Trophoblast cell (in vitro differentiated cells and primary cell): Measurements from ENCODE around the gene ANXA11.
"Not testable (repeated sequence)": the region's sequence is repeated elsewhere in the genome, so short reads cannot be mapped to it uniquely, and the experiment has no call there.

Source experiments
- DNase-seq, 2 donors: peaks; one replicate each; pipeline ENCODE4 v3.0.0-alpha.2; 2016
- H2AFZ ChIP-seq: 2 replicates; pipeline ENCODE4 v1.6.1; 2013; ENCODE audit warnings: low read length, moderate library complexity, mild to moderate bottlenecking; ENCODE audit not compliant: insufficient read depth, poor library complexity
- H2AK5ac ChIP-seq: 2 replicates; pipeline ENCODE4 v1.6.1; 2013; ENCODE audit warnings: mild to moderate bottlenecking, low read length
- H2BK120ac ChIP-seq: 2 replicates; pipeline ENCODE4 v1.6.1; 2013; ENCODE audit warnings: low read length, mild to moderate bottlenecking, moderate library complexity; ENCODE audit not compliant: insufficient read depth, poor library complexity
- H2BK12ac ChIP-seq: 2 replicates; pipeline ENCODE4 v1.6.1; 2013; ENCODE audit warnings: mild to moderate bottlenecking, low read length, moderate library complexity
- H2BK5ac ChIP-seq: 2 replicates; pipeline ENCODE4 v1.6.1; 2013; ENCODE audit warnings: low read length, low read depth, moderate library complexity, mild to moderate bottlenecking; ENCODE audit not compliant: poor library complexity
- H3K14ac ChIP-seq: 2 replicates; pipeline ENCODE4 v1.6.1; 2013; ENCODE audit warnings: mild to moderate bottlenecking, low read length
- H3K18ac ChIP-seq: 2 replicates; pipeline ENCODE4 v1.6.1; 2013; ENCODE audit warnings: mild to moderate bottlenecking, low read length
- H3K23ac ChIP-seq: 2 replicates; pipeline ENCODE4 v1.6.1; 2013; ENCODE audit warnings: low read length
- H3K27ac ChIP-seq: 2 replicates; pipeline ENCODE4 v1.5.1; 2013; ENCODE audit warnings: low read depth, mild to moderate bottlenecking, inconsistent platforms, low read length, moderate library complexity
- H3K27me3 ChIP-seq: 2 replicates; pipeline ENCODE4 v1.6.1; 2013; ENCODE audit warnings: inconsistent platforms, mild to moderate bottlenecking, low read length, moderate library complexity; ENCODE audit not compliant: insufficient read depth
- H3K36me3 ChIP-seq, 2 experiments: 1 replicate in 1 of 2; 2 replicates in 1 of 2; pipeline ENCODE4 v1.6.1; 2013; ENCODE audit warnings: low read length in 2 of 2, mild to moderate bottlenecking in 2 of 2, moderate library complexity in 1 of 2; ENCODE audit not compliant: insufficient read depth in 2 of 2, control insufficient read depth in 1 of 2
- H3K4ac ChIP-seq: 2 replicates; pipeline ENCODE4 v1.6.1; 2013; ENCODE audit warnings: low read depth, mild to moderate bottlenecking, low read length, moderate library complexity
- H3K4me1 ChIP-seq, 2 experiments: 1 replicate in 1 of 2; 2 replicates in 1 of 2; pipeline ENCODE4 v1.6.1; 2013; ENCODE audit warnings: low read length in 2 of 2, mild to moderate bottlenecking in 2 of 2, moderate library complexity in 1 of 2; ENCODE audit not compliant: insufficient read depth in 2 of 2, control insufficient read depth in 1 of 2
- H3K4me2 ChIP-seq: 2 replicates; pipeline ENCODE4 v1.6.1; 2013; ENCODE audit warnings: inconsistent platforms, mild to moderate bottlenecking, low read length, moderate library complexity
- H3K4me3 ChIP-seq: 2 replicates; pipeline ENCODE4 v1.5.1; 2013; ENCODE audit warnings: mild to moderate bottlenecking, low read depth, low read length, inconsistent platforms
- H3K79me1 ChIP-seq: one replicate; pipeline ENCODE4 v1.6.1; 2013; ENCODE audit warnings: low read length
- H3K79me2 ChIP-seq: 2 replicates; pipeline ENCODE4 v1.6.1; 2013; ENCODE audit warnings: low read length, mild to moderate bottlenecking; ENCODE audit not compliant: control insufficient read depth, insufficient read depth, poor library complexity
- H3K9ac ChIP-seq: 2 replicates; pipeline ENCODE4 v1.6.1; 2013; ENCODE audit warnings: mild to moderate bottlenecking, low read length
- H3K9me3 ChIP-seq: 2 replicates; pipeline ENCODE4 v1.6.1; 2013; ENCODE audit warnings: low read depth, mild to moderate bottlenecking, control low read depth, inconsistent platforms, low read length; ENCODE audit not compliant: insufficient read depth
- H4K12ac ChIP-seq: 2 replicates; pipeline ENCODE4 v1.6.1; 2013; ENCODE audit warnings: low read depth, mild to moderate bottlenecking, low read length, moderate library complexity
- H4K8ac ChIP-seq: 2 replicates; pipeline ENCODE4 v1.6.1; 2013; ENCODE audit warnings: low read depth, mild to moderate bottlenecking, low read length, moderate library complexity
- H4K91ac ChIP-seq: one replicate; pipeline ENCODE4 v1.6.1; 2013; ENCODE audit warnings: low read depth, mild to moderate bottlenecking, low read length, moderate library complexity
- WGBS: extraction: QIAGEN DNeasy Blood & Tissue Kit; methylation state at CpG from one replicate; pipeline ENCODE4 v1.1.7; 2013; ENCODE audit warnings: missing lambda C conversion rate; ENCODE audit not compliant: insufficient read length, insufficient coverage; ENCODE audit errors: extremely low coverage; 5-methylcytosine and 5-hydroxymethylcytosine counted together

ANXA11 gene

DNA sequence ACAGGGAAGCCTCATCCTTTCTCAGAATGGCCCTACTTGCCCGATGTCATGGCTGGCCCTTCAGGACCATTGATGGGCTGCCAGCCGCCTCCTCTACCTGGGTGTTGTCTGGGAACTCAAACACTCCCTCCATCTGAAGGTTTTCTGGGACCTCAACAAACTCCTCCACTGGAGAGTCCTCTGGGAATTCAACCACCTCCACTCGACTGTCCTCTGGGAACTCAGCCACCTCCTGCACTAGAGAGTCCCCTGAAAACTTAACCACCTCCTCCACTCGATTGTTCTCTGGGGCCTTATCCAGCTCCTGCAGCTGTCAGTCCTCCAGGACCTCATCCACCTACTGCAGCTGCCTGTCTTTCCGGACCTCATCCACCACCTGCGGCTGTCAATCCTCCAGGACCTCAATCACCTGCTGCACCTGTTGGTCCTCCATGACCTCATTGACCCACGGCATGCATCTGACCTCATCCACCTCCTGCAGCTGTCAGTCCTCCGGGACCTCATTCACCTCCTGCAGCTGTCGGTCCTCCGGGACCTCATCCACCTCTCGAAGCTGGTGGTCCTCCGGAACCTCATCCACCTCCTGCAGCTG, 47.1 kb upstream of the ANXA11 start:
- Histone ChIP-seq H2BK12ac (no peak overlapping the region), H3K18ac (no peak overlapping the region), H3K27ac (no peak overlapping the region), H4K8ac (no peak overlapping the region), H3K14ac (no peak overlapping the region), H4K91ac (no peak overlapping the region), H3K79me2 (no peaks in the 10 kb centered on the region), H2AFZ (no peak overlapping the region), H2BK5ac (no peak overlapping the region), H2AK5ac (no peak overlapping the region), H3K9me3 (no peaks in the 10 kb centered on the region), H3K4ac (no peak overlapping the region), H2BK120ac (no peak overlapping the region), H3K36me3 (no peaks in the 10 kb centered on the region), H4K12ac (no peak overlapping the region), H3K27me3 (no peaks in the 10 kb centered on the region), H3K23ac (no peak overlapping the region), H3K79me1 (no peaks in the 10 kb centered on the region), H3K4me2 (no peak overlapping the region), H3K9ac (no peak overlapping the region), H3K4me1 (no peaks in the 10 kb centered on the region), H3K4me3 (no peak overlapping the region)
- DNase-seq = peak; percentile 38 to 78
- no CpG with 5 or more reads among the region's 12 CpGs for WGBS

DNA sequence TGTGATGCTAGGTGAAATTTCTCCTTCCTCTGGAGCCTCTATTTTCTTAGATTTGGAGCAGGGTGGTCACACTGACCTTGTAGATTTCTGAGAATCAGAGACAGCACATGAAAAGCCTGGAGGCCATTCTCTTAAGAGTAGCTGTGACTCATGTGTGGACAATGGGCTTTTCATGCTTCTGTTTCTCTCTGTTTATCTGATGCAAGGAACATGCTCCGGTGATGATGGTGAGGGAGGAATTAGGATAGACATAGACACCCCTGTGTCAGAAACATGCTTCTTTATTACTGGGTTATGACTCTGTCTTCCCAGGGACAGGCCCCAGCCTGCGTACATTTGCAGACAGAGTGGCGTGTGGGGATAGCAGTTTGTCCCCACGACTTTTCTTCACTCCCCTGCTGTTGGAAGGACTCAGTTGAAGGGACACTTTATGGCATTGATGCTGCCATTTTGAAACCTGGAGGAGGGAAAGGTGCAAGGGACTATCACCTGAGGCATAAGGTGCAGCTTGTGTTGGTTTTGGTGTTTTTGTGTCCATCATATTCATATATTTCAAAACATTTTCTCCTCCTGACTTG, 46.5 kb upstream of the ANXA11 start:
- not testable (repeated sequence) for H3K4me1 ChIP-seq, H3K4ac ChIP-seq, H4K91ac ChIP-seq, H3K27me3 ChIP-seq, H2BK5ac ChIP-seq, H2AK5ac ChIP-seq, H3K14ac ChIP-seq, H3K79me1 ChIP-seq, H4K12ac ChIP-seq, H2BK120ac ChIP-seq, H3K9ac ChIP-seq, H2AFZ ChIP-seq, H3K9me3 ChIP-seq, H3K18ac ChIP-seq, H2BK12ac ChIP-seq, H3K4me2 ChIP-seq, H3K4me3 ChIP-seq, H3K27ac ChIP-seq, H3K36me3 ChIP-seq, H3K23ac ChIP-seq, H4K8ac ChIP-seq, H3K79me2 ChIP-seq
- no CpG with 5 or more reads among the region's 4 CpGs for WGBS
- peak in 1 of 2 donors; percentile 34 for DNase-seq

GRCh38 chr10:80250399-80250798, 45.1 kb upstream of the ANXA11 start:
- not testable (repeated sequence) for H3K4me2 ChIP-seq, H3K4ac ChIP-seq, H3K4me3 ChIP-seq, H2BK12ac ChIP-seq, DNase-seq, H4K12ac ChIP-seq, H3K4me1 ChIP-seq, H2BK5ac ChIP-seq, H3K27ac ChIP-seq, H3K27me3 ChIP-seq, H3K23ac ChIP-seq, H4K8ac ChIP-seq, H2BK120ac ChIP-seq, H3K36me3 ChIP-seq, H2AFZ ChIP-seq, H2AK5ac ChIP-seq, H3K9me3 ChIP-seq, H3K79me2 ChIP-seq, H3K18ac ChIP-seq, H3K79me1 ChIP-seq, H4K91ac ChIP-seq, H3K14ac ChIP-seq, H3K9ac ChIP-seq
- WGBS = no CpG with 5 or more reads among the region's 1 CpG

GRCh38 chr10:80249906-80250305, 44.6 kb upstream of the ANXA11 start:
- not testable (repeated sequence) for H3K9ac ChIP-seq, H3K79me1 ChIP-seq, H3K27ac ChIP-seq, H3K27me3 ChIP-seq, H3K23ac ChIP-seq, H3K4ac ChIP-seq, H3K18ac ChIP-seq, DNase-seq, H3K36me3 ChIP-seq, H3K14ac ChIP-seq, H3K79me2 ChIP-seq, H3K4me3 ChIP-seq, H2BK120ac ChIP-seq, H4K91ac ChIP-seq, H2AK5ac ChIP-seq, H3K9me3 ChIP-seq, H2AFZ ChIP-seq, H4K8ac ChIP-seq, H3K4me1 ChIP-seq, H3K4me2 ChIP-seq, H2BK5ac ChIP-seq, H2BK12ac ChIP-seq, H4K12ac ChIP-seq
- WGBS = no CpG with 5 or more reads among the region's 4 CpGs
